ENCODE results near the gene ATP2A2. TPM values are rescaled to one million over a fixed set of nuclear protein-coding genes. Genes with fewer than 3 reads are reported as not detected.

Gene ATP2A2
- total and polyA plus RNA-seq, 4 donors: 20.9 to 198 (median 67.6) TPM

DNA sequence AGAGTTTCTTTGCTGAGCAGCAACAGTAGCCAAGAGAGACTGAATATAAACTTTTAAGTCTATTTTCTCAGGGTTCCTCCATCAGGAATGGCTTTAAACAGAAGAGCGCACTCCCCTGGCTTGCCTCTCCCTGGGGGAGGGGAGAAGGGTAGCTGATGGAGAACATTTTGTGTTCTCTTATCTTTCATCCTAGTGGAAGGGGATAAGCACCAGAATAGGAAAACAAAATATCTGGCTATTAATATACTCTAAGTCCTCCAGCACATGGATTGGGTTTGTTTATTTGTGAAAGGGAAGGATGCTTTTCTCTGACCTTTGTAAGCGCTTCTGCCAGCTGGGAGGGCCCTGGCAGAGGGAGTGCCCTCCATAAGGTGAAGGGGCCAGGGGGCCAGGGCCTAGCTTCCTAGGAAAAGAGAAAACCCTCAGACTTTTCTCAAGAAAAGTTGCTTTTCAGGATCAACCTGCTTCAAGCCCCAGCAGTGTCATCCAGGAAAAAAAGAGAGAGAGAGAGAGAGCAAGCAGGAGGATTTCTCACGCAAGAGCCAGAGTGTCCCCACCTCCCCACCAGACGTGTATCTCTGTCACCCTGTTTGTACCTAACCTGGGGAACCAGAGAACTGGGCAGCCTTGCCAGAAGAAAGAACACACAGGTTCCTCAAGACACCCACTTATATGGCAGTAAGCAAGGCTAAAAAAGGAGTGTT, 34.3 kb upstream of the ATP2A2 start:
- H3K4me1 ChIP-seq (ENCODE audit: control insufficient read depth in 4 of 4, insufficient read depth in 4 of 4, low read length in 3 of 4): peaks cover 10 to 64% (median 60%) of the 10 kb centered on the region in 4 donors

DNA sequence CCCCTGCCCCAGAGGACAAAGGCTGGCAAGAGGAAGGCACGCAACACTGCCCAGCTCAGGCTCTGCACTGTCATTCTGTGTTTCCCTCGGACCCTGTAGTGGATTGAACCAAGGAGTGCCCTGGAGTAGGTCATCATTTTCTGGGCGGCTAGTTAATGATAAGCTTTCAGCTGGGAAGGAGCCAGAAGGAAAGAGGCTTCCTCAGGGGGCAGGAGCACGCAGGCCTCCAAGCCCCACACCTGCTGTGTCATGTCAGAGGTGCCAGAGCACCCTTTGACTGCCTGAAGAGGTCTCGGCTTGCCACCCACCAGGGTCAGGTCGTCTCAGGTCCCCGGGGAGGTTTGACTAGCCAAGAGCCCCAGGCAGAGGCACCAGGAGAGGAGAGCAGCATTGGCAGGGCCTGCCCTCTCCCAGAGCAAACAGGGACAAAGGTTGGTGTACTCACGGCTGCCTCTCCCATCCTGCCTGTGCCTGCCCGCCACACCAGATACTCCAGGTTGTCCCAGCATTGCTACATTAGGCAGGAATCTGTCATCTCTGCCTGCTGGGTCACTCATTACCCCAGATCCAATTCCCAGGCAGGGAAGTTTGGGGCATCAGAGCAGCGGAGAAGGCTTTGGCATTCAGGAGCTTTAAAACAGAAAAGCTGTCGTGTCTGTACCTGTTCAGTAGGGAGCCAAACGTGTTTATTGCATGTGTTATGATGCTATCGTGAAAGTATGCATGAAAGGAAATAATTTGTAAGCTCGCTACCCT, 33.5 kb upstream of the ATP2A2 start:
- Histone ChIP-seq H3K27ac (ENCODE audit: low read depth in 1 of 2, low read length in 2 of 2) (peak overlapping the region; percentile 81 to 93), H3K4me1 (ENCODE audit: control insufficient read depth in 4 of 4, insufficient read depth in 4 of 4, low read length in 3 of 4) (peaks cover 10 to 64% (median 60%) of the 10 kb centered on the region in 4 donors), H3K4me3 (ENCODE audit: low read depth in 1 of 3, low read length in 3 of 3) (peak overlapping the region in 1 of 3 donors; percentile 8), H3K9ac (ENCODE audit: low read depth in 1 of 2, low read length in 2 of 2) (peak overlapping the region in 1 of 2 donors; percentile 79), H3K36me3 (ENCODE audit: control insufficient read depth in 4 of 4, insufficient read depth in 3 of 4, low read depth in 1 of 4, low read length in 3 of 4) (no peaks in the 10 kb centered on the region), H3K27me3 (ENCODE audit: control insufficient read depth in 4 of 4, insufficient read depth in 4 of 4, low read length in 3 of 4) (no peaks in the 10 kb centered on the region), H3K9me3 (ENCODE audit: control insufficient read depth in 4 of 4, low read length in 3 of 4) (no peaks in the 10 kb centered on the region)
- WGBS: 26% methylated on average over 14 of the region's 14 CpGs
- DNase-seq (ENCODE audit: low spot score): peak; percentile 64
- TF ChIP-seq TAF1 (conservative IDR thresholded peaks at IDR 0.05) (peak; percentile 69), JUND (IDR thresholded peaks at IDR 0.05) (peak; percentile 80 to 84), SP1 (IDR thresholded peaks at IDR 0.05) (peak; percentile 99), HNF4A (conservative IDR thresholded peaks at IDR 0.05) (peak; percentile 74 to 77), NR2F2 (IDR thresholded peaks at IDR 0.05) (peak; percentile 60), HNF4G (IDR thresholded peaks at IDR 0.05) (no peak), GABPA (IDR thresholded peaks at IDR 0.05 in 1 of 2, conservative IDR thresholded peaks at IDR 0.05 in 1 of 2) (no peak), RAD21 (IDR thresholded peaks at IDR 0.05) (peak; percentile 38 to 64), FOXA2 (IDR thresholded peaks at IDR 0.05) (peak; percentile 39), RXRA (IDR thresholded peaks at IDR 0.05) (peak; percentile 99 to 100), EGR1 (IDR thresholded peaks at IDR 0.05; ENCODE audit: low read depth in 2 of 2) (peak in 1 of 2 donors; percentile 41), YY1 (IDR thresholded peaks at IDR 0.05) (peak; percentile 91)
- TF ChIP-seq, protein P1, sequence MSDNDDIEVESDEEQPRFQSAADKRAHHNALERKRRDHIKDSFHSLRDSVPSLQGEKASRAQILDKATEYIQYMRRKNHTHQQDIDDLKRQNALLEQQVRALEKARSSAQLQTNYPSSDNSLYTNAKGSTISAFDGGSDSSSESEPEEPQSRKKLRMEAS (IDR thresholded peaks at IDR 0.05): peak; percentile 75
- TF ChIP-seq, protein P2, sequence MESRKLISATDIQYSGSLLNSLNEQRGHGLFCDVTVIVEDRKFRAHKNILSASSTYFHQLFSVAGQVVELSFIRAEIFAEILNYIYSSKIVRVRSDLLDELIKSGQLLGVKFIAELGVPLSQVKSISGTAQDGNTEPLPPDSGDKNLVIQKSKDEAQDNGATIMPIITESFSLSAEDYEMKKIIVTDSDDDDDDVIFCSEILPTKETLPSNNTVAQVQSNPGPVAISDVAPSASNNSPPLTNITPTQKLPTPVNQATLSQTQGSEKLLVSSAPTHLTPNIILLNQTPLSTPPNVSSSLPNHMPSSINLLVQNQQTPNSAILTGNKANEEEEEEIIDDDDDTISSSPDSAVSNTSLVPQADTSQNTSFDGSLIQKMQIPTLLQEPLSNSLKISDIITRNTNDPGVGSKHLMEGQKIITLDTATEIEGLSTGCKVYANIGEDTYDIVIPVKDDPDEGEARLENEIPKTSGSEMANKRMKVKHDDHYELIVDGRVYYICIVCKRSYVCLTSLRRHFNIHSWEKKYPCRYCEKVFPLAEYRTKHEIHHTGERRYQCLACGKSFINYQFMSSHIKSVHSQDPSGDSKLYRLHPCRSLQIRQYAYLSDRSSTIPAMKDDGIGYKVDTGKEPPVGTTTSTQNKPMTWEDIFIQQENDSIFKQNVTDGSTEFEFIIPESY (IDR thresholded peaks at IDR 0.05): peak; percentile 55
- TF ChIP-seq, protein P3, sequence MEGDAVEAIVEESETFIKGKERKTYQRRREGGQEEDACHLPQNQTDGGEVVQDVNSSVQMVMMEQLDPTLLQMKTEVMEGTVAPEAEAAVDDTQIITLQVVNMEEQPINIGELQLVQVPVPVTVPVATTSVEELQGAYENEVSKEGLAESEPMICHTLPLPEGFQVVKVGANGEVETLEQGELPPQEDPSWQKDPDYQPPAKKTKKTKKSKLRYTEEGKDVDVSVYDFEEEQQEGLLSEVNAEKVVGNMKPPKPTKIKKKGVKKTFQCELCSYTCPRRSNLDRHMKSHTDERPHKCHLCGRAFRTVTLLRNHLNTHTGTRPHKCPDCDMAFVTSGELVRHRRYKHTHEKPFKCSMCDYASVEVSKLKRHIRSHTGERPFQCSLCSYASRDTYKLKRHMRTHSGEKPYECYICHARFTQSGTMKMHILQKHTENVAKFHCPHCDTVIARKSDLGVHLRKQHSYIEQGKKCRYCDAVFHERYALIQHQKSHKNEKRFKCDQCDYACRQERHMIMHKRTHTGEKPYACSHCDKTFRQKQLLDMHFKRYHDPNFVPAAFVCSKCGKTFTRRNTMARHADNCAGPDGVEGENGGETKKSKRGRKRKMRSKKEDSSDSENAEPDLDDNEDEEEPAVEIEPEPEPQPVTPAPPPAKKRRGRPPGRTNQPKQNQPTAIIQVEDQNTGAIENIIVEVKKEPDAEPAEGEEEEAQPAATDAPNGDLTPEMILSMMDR (IDR thresholded peaks at IDR 0.05; ENCODE audit: low read depth, low read length, missing input control): no peak
- TF ChIP-seq, protein P4, sequence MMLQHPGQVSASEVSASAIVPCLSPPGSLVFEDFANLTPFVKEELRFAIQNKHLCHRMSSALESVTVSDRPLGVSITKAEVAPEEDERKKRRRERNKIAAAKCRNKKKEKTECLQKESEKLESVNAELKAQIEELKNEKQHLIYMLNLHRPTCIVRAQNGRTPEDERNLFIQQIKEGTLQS (IDR thresholded peaks at IDR 0.05): no peak
- TF ChIP-seq, protein P5, sequence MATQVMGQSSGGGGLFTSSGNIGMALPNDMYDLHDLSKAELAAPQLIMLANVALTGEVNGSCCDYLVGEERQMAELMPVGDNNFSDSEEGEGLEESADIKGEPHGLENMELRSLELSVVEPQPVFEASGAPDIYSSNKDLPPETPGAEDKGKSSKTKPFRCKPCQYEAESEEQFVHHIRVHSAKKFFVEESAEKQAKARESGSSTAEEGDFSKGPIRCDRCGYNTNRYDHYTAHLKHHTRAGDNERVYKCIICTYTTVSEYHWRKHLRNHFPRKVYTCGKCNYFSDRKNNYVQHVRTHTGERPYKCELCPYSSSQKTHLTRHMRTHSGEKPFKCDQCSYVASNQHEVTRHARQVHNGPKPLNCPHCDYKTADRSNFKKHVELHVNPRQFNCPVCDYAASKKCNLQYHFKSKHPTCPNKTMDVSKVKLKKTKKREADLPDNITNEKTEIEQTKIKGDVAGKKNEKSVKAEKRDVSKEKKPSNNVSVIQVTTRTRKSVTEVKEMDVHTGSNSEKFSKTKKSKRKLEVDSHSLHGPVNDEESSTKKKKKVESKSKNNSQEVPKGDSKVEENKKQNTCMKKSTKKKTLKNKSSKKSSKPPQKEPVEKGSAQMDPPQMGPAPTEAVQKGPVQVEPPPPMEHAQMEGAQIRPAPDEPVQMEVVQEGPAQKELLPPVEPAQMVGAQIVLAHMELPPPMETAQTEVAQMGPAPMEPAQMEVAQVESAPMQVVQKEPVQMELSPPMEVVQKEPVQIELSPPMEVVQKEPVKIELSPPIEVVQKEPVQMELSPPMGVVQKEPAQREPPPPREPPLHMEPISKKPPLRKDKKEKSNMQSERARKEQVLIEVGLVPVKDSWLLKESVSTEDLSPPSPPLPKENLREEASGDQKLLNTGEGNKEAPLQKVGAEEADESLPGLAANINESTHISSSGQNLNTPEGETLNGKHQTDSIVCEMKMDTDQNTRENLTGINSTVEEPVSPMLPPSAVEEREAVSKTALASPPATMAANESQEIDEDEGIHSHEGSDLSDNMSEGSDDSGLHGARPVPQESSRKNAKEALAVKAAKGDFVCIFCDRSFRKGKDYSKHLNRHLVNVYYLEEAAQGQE (IDR thresholded peaks at IDR 0.05): peak; percentile 90

More for the DNA sequence above, 34.3 kb upstream of the ATP2A2 start:
- Histone ChIP-seq H3K36me3 (ENCODE audit: control insufficient read depth in 4 of 4, insufficient read depth in 3 of 4, low read depth in 1 of 4, low read length in 3 of 4) (no peaks in the 10 kb centered on the region), H3K9me3 (ENCODE audit: control insufficient read depth in 4 of 4, low read length in 3 of 4) (no peaks in the 10 kb centered on the region), H3K27me3 (ENCODE audit: control insufficient read depth in 4 of 4, insufficient read depth in 4 of 4, low read length in 3 of 4) (no peaks in the 10 kb centered on the region), H3K9ac (ENCODE audit: low read depth in 1 of 2, low read length in 2 of 2) (peak overlapping the region in 1 of 2 donors; percentile 51), H3K27ac (ENCODE audit: low read depth in 1 of 2, low read length in 2 of 2) (peak overlapping the region; percentile 81 to 93), H3K4me3 (ENCODE audit: low read depth in 1 of 3, low read length in 3 of 3) (no peak overlapping the region)
- TF ChIP-seq, protein P1 (IDR thresholded peaks at IDR 0.05): no peak
- TF ChIP-seq RAD21 (IDR thresholded peaks at IDR 0.05) (peak in 1 of 2 donors; percentile 34), NR2F2 (IDR thresholded peaks at IDR 0.05) (peak; percentile 88), HNF4G (IDR thresholded peaks at IDR 0.05) (no peak), JUND (IDR thresholded peaks at IDR 0.05) (no peak)
- TF ChIP-seq, protein P2 (IDR thresholded peaks at IDR 0.05): no peak
- DNase-seq (ENCODE audit: low spot score): no peak
- whole genome bisulfite sequencing: 21% methylated on average over 4 of the region's 4 CpGs

All from liver (tissue), 9 donors.